Retinal pigment epithelial cell (primary cell): ENCODE data around the gene TENM4.

Source experiments
- DNase-seq: peaks from one replicate; pipeline ENCODE4 v3.0.0-alpha.2; 2010; ENCODE audit warnings: low read depth
- H3K4me3 ChIP-seq: 2 replicates; pipeline ENCODE4 v1.5.1; 2011; ENCODE audit warnings: mild to moderate bottlenecking, low read length, control low read depth, moderate library complexity
- CTCF ChIP-seq: conservative IDR thresholded peaks from 2 replicates; pipeline ENCODE4 v1.5.1; 2011; ENCODE audit warnings: low read depth, low read length, control low read depth, inconsistent platforms

TENM4 gene

GRCh38 chr11:79200398-79201070 lies 240.3 kb downstream of the TENM4 start:
- DNase-seq = peak; percentile 27
- H3K4me3 ChIP-seq = no peak overlapping the region
- TF ChIP-seq CTCF = no peak

- DNase-seq = no peak
- no peak for TF ChIP-seq CTCF
- H3K4me3 ChIP-seq = no peak overlapping the region
These were observed 241.0 kb downstream of the TENM4 start for GRCh38 chr11:79199729-79200354.

DNA sequence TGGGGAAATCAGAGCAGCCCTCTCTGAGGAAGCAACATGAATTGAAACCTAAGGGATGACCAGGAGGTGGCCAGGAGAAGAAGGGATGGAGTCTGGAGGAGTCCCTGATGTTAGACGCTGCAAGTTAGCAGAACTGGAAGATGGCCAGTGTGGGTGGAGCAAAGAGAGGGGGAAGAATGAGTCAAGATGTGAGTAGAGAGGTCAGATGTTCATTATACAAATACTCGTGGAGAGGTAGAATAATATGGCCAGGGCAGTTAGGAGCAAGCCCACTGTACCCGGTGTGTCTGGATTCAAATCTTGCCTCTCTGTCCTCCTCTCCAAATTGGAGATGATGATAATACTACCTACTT lies 242.0 kb downstream of the TENM4 start:
- TF ChIP-seq CTCF = no peak
- DNase-seq = no peak
- H3K4me3 ChIP-seq = no peak overlapping the region

GRCh38 chr11:79198203-79198897 lies 242.5 kb downstream of the TENM4 start:
- DNase-seq = no peak
- no peak for TF ChIP-seq CTCF
- H3K4me3 ChIP-seq = no peak overlapping the region

DNA sequence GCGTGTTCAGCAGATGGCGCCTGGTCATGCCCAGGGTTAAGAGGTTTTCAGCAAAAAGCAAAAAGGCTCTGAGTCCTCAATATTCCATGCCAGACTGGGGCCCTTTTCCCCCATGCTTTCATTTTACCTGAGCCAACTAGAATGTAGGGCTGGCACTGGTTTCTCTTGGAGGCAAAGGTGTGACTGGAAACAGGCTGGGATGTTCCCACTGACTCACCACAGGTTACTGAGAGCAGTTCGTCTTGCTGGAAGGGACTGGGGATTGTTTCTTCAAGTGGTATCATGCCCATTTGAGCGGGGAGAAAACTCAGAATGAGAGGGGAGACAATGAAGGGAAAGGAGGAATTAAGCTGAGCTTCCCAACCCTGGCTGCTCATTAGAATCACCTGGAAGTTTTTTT lies 243.9 kb downstream of the TENM4 start:
- TF ChIP-seq CTCF = no peak
- DNase-seq = no peak
- H3K4me3 ChIP-seq = no peak overlapping the region

- no peak overlapping the region for H3K4me3 ChIP-seq
- no peak for DNase-seq
- TF ChIP-seq CTCF = no peak
These were observed 245.6 kb downstream of the TENM4 start for GRCh38 chr11:79195209-79195608.
